Keratinocyte (primary cell): ENCODE data around the gene KCTD13.

Experiments used
- EZH2 ChIP-seq: IDR thresholded peaks from one replicate; pipeline ENCODE4 v1.6.1; 2012; ENCODE audit warnings: inconsistent platforms, mild to moderate bottlenecking, low read length, moderate library complexity
- TF ChIP-seq, protein P1 (sequence below), 3 experiments: IDR thresholded peaks in 1 of 3; conservative IDR thresholded peaks in 1 of 3; optimal IDR thresholded peaks in 1 of 3; 2 replicates in 2 of 3; 3 replicates in 1 of 3; pipeline versions ENCODE3 to v1.5.1; 2011; ENCODE audit warnings: low read length in 3 of 3, mild to moderate bottlenecking in 3 of 3, moderate library complexity in 2 of 3, control low read depth in 1 of 3, inconsistent platforms in 1 of 3; ENCODE audit not compliant: insufficient read depth in 2 of 3; ENCODE audit errors: extremely low read depth in 1 of 3

- TF ChIP-seq, protein P1, sequence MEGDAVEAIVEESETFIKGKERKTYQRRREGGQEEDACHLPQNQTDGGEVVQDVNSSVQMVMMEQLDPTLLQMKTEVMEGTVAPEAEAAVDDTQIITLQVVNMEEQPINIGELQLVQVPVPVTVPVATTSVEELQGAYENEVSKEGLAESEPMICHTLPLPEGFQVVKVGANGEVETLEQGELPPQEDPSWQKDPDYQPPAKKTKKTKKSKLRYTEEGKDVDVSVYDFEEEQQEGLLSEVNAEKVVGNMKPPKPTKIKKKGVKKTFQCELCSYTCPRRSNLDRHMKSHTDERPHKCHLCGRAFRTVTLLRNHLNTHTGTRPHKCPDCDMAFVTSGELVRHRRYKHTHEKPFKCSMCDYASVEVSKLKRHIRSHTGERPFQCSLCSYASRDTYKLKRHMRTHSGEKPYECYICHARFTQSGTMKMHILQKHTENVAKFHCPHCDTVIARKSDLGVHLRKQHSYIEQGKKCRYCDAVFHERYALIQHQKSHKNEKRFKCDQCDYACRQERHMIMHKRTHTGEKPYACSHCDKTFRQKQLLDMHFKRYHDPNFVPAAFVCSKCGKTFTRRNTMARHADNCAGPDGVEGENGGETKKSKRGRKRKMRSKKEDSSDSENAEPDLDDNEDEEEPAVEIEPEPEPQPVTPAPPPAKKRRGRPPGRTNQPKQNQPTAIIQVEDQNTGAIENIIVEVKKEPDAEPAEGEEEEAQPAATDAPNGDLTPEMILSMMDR (optimal IDR thresholded peaks at IDR 0.05 in 1 of 3, IDR thresholded peaks at IDR 0.05 in 1 of 3, conservative IDR thresholded peaks at IDR 0.05 in 1 of 3; ENCODE audit: extremely low read depth in 1 of 3, insufficient read depth in 2 of 3, low read length in 3 of 3) = no peak
- no peak for TF ChIP-seq EZH2
Observed at GRCh38 chr16:29858149-29858849, 67.7 kb downstream of the KCTD13 start.
